ENCODE results near the gene NDUFC1. TPM values are rescaled to one million over a fixed set of nuclear protein-coding genes. Genes with fewer than 3 reads are reported as not detected.

NDUFC1 gene
- total and polyA plus RNA-seq, 9 of the 15 experiments (the other 6 are each of a cell fraction or from before 2014, with no cell fraction given) = 58.9 to 378 (median 120) TPM

GRCh38 chr4:139301821-139302611, at the start of gene NDUFC1 (continued):
- TF ChIP-seq CBX3 (IDR thresholded peaks at IDR 0.05; ENCODE audit: borderline replicate concordance in 1 of 2, low read length in 2 of 2) = no peak
- no peak for TF ChIP-seq RBM25 (IDR thresholded peaks at IDR 0.05; ENCODE audit: low read depth, low read length, severe bottlenecking)
- no peak for TF ChIP-seq KLF16 (IDR thresholded peaks at IDR 0.05)
- TF ChIP-seq CEBPB (tag; IDR thresholded peaks at IDR 0.05) = no peak
- no peak for TF ChIP-seq ZFP91 (CRISPR knock-in tag; IDR thresholded peaks at IDR 0.05)
- TF ChIP-seq PRPF4 (IDR thresholded peaks at IDR 0.05; ENCODE audit: insufficient read depth, low read depth, low read length, poor library complexity, severe bottlenecking) = no peak
- no peak for TF ChIP-seq BRCA1 (IDR thresholded peaks at IDR 0.05)
- no peak for TF ChIP-seq BRCA1 (CRISPR knock-in tag; IDR thresholded peaks at IDR 0.05)
- no peak for TF ChIP-seq CREB5 (CRISPR knock-in tag; IDR thresholded peaks at IDR 0.05)
- peak; percentile 17; the same call in 1 of the 2 replicates for TF ChIP-seq SUPT5H (IDR thresholded peaks at IDR 0.05)
- TF ChIP-seq NUFIP1 (IDR thresholded peaks at IDR 0.05; ENCODE audit: partially characterized antibody) = no peak
- peak; percentile 19; the same call in 1 of the 2 replicates for TF ChIP-seq GABPA (tag; conservative IDR thresholded peaks at IDR 0.05; ENCODE audit: low read depth)
- TF ChIP-seq SMAD4 (CRISPR knock-in tag; conservative IDR thresholded peaks at IDR 0.05) = no peak
- no peak for TF ChIP-seq USF2 (CRISPR knock-in tag; IDR thresholded peaks at IDR 0.05)
- TF ChIP-seq TCF7L2 (IDR thresholded peaks at IDR 0.05; ENCODE audit: low read depth, low read length) = no peak
- no peak for TF ChIP-seq ZBTB8A (IDR thresholded peaks at IDR 0.05; ENCODE audit: partially characterized antibody)
- no peak for TF ChIP-seq ZNF408 (CRISPR knock-in tag; IDR thresholded peaks at IDR 0.05; ENCODE audit: low read depth)
- TF ChIP-seq STAT6 (CRISPR knock-in tag; IDR thresholded peaks at IDR 0.05) = no peak
- TF ChIP-seq MCM5 (IDR thresholded peaks at IDR 0.05; ENCODE audit: low read depth) = no peak
- no peak for TF ChIP-seq HMGN3 (IDR thresholded peaks at IDR 0.05; ENCODE audit: borderline replicate concordance, extremely low read depth, insufficient read length, low read depth, low read length)
- no peak for TF ChIP-seq TAF15 (IDR thresholded peaks at IDR 0.05; ENCODE audit: low read depth, low read length)
- no peak for TF ChIP-seq NELFE (IDR thresholded peaks at IDR 0.05; ENCODE audit: insufficient read depth, insufficient read length)
- no peak for TF ChIP-seq ZKSCAN1 (IDR thresholded peaks at IDR 0.05; ENCODE audit: low read depth, low read length)

Measured in K562 (cell line).